Tibial nerve (tissue), 4 donors: ENCODE measurements around the gene MSI2. TPM values are rescaled to one million over a fixed set of nuclear protein-coding genes. Genes with fewer than 3 reads are reported as not detected.

Source experiments
- DNase-seq, 2 donors: peaks; one replicate each; pipeline ENCODE4 v3.0.0-alpha.2; 2019; ENCODE audit warnings: low spot score in 2 of 2
- H3K27ac ChIP-seq, 4 donors: fragments of 200-600 bp; sonication (generic) in 3 of 4; one replicate each; pipeline ENCODE4 v1.5.1; 2017 to 2019; ENCODE audit warnings: mild to moderate bottlenecking in 1 of 4
- H3K27me3 ChIP-seq, 2 donors: fragments of 200-600 bp; sonication (generic) in 1 of 2; one replicate each; pipeline versions ENCODE4 v1.5.1 to v1.6.0; 2017 to 2019
- H3K36me3 ChIP-seq, 3 donors: fragments of 200-600 bp; sonication (generic); one replicate each; pipeline ENCODE4 v1.5.1; 2018 to 2019
- H3K4me1 ChIP-seq, 4 donors: fragments of 200-600 bp; sonication (generic) in 3 of 4; one replicate each; pipeline ENCODE4 v1.5.1; 2017 to 2019
- H3K4me3 ChIP-seq, 4 donors: fragments of 200-600 bp; sonication (generic) in 3 of 4; one replicate each; pipeline ENCODE4 v1.5.1; 2017 to 2019; ENCODE audit warnings: mild to moderate bottlenecking in 1 of 4, moderate library complexity in 1 of 4
- H3K9me3 ChIP-seq, 4 donors: fragments of 200-600 bp; sonication (generic) in 3 of 4; one replicate each; pipeline ENCODE4 v1.5.1; 2017 to 2019
- EP300 ChIP-seq, 2 donors: sonication (generic); formaldehyde crosslinking; IDR thresholded peaks; one replicate each; pipeline ENCODE4 v1.6.1; 2017; ENCODE audit warnings: antibody characterized with exemption in 2 of 2, mild to moderate bottlenecking in 1 of 2
- POLR2A ChIP-seq, 2 donors: fragments of 450-650 bp; IDR thresholded peaks; one replicate each; pipeline ENCODE4 v1.6.1; 2017; ENCODE audit warnings: antibody characterized with exemption in 2 of 2, mild to moderate bottlenecking in 2 of 2, moderate library complexity in 2 of 2
- WGBS, 2 donors: methylation state at CpG; one replicate each; pipeline ENCODE4 v1.1.5; 2018; 5-methylcytosine and 5-hydroxymethylcytosine counted together
- total RNA-seq, 4 donors: library from RNA; depleted of rRNA; stranded (reverse); fragments of >200 nt; gene quantifications; one replicate each; pipeline ENCODE4 v1.1.0, GENCODE V29; 2016
- TF ChIP-seq, protein P1 (sequence below), 5 experiments: fragments of 200-600 bp in 3 of 5; fragments of 450-650 bp in 2 of 5; sonication (generic) in 3 of 5; IDR thresholded peaks; one replicate each; pipeline ENCODE4 v1.5.1; 2016 to 2019; ENCODE audit warnings: antibody characterized with exemption in 5 of 5, mild to moderate bottlenecking in 3 of 5, moderate library complexity in 2 of 5

The MSI2 gene
- total RNA-seq, 4 donors from 2014 or later = 11.5 to 18.3 (median 14.2) TPM

DNA sequence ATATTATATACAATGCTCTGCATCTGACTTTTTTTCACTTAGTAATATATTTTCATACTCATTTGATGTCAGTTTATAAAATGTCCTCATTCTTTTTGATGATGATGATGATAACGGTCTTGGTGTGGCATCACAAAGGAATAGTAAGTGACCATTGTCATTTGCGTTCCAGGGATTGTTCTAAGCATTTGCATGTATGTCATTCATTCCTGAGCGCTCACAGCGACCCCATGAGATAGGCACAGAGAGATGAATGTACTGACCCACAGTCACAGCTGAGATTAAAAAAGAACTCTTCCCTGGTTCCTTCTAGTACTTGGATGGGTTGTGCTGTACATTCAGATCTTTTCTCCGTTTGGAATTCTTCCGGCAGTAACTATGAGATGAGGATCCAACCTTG is 21.2 kb upstream of the MSI2 start:
- TF ChIP-seq, protein P1, sequence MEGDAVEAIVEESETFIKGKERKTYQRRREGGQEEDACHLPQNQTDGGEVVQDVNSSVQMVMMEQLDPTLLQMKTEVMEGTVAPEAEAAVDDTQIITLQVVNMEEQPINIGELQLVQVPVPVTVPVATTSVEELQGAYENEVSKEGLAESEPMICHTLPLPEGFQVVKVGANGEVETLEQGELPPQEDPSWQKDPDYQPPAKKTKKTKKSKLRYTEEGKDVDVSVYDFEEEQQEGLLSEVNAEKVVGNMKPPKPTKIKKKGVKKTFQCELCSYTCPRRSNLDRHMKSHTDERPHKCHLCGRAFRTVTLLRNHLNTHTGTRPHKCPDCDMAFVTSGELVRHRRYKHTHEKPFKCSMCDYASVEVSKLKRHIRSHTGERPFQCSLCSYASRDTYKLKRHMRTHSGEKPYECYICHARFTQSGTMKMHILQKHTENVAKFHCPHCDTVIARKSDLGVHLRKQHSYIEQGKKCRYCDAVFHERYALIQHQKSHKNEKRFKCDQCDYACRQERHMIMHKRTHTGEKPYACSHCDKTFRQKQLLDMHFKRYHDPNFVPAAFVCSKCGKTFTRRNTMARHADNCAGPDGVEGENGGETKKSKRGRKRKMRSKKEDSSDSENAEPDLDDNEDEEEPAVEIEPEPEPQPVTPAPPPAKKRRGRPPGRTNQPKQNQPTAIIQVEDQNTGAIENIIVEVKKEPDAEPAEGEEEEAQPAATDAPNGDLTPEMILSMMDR (IDR thresholded peaks at IDR 0.05) = no peak
- TF ChIP-seq POLR2A (IDR thresholded peaks at IDR 0.05) (no peak), EP300 (IDR thresholded peaks at IDR 0.05) (no peak)
- Histone ChIP-seq H3K4me3 (no peak overlapping the region), H3K36me3 (no peaks in the 10 kb centered on the region), H3K27ac (no peak overlapping the region), H3K9me3 (no peaks in the 10 kb centered on the region), H3K4me1 (no peaks in the 10 kb centered on the region), H3K27me3 (peaks cover 0 to 6% of the 10 kb centered on the region in 2 donors)
- DNase-seq = no peak
- WGBS, 2 donors = 82 to 86% methylated on average over 6 of the region's 6 CpGs

DNA sequence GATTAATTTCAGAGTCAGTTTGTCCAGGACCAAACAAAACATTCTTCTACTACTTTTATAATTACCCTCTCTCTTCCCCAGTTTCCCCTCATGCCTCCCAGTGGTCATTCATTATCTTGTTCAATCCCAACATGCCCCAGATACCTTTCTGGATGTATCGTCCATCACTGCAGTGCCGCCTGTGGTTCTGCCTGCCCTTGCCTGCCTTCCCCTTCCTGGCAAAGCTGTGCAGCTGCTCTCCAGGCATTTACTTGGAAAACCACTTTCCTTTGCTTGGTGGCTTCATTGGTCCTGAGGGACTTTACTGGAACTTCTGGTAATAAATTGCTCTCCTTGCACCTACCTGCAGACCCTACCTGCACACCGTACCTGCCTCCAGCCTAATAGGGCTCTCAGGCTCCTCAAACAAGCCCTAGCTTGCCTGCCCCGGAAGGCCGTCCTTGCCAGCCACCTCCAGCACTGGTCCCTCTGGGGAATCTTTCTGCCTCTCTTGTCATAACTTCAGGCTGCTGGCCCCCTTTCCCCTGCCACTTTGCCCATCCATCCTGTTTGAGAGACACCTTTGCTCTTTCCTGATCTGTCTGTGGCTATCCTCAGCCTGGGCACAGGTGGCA is 19.5 kb upstream of the MSI2 start:
- WGBS, 2 donors = 92% methylated on average over 5 of the region's 5 CpGs
- Histone ChIP-seq H3K4me1 (no peaks in the 10 kb centered on the region), H3K27ac (no peak overlapping the region), H3K9me3 (no peaks in the 10 kb centered on the region), H3K36me3 (no peaks in the 10 kb centered on the region), H3K27me3 (peaks cover 0 to 6% of the 10 kb centered on the region in 2 donors), H3K4me3 (no peak overlapping the region)
- TF ChIP-seq EP300 (IDR thresholded peaks at IDR 0.05) (no peak), POLR2A (IDR thresholded peaks at IDR 0.05) (no peak)
- TF ChIP-seq, protein P1 (IDR thresholded peaks at IDR 0.05) = no peak
- no peak for DNase-seq

DNA sequence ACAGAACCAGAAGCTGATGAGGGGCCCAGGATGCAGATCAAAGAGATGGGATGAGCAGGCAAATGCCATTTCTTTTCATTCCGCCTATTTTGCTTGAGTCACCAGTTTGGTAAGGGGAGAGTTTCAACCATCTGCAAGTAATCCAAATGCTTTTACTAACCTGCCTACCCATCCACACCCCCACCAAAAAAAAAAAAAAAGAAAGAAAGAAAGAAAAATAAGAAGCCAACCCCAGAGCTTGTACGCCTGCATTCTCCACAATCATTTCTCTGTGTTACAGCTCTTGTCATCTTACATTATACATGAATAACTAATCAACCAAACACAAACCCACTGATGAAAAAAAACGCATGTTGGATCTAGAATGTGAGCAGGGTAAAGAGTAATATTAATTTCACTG is 15.7 kb upstream of the MSI2 start:
- Histone ChIP-seq H3K36me3 (no peaks in the 10 kb centered on the region), H3K4me1 (no peaks in the 10 kb centered on the region), H3K4me3 (no peak overlapping the region), H3K9me3 (no peaks in the 10 kb centered on the region), H3K27ac (no peak overlapping the region), H3K27me3 (peaks cover 0 to 6% of the 10 kb centered on the region in 2 donors)
- TF ChIP-seq, protein P1 (IDR thresholded peaks at IDR 0.05) = no peak
- TF ChIP-seq EP300 (IDR thresholded peaks at IDR 0.05) (no peak), POLR2A (IDR thresholded peaks at IDR 0.05) (no peak)
- no peak for DNase-seq
- 72 to 77% methylated on average over 3 of the region's 3 CpGs for WGBS, 2 donors

DNA sequence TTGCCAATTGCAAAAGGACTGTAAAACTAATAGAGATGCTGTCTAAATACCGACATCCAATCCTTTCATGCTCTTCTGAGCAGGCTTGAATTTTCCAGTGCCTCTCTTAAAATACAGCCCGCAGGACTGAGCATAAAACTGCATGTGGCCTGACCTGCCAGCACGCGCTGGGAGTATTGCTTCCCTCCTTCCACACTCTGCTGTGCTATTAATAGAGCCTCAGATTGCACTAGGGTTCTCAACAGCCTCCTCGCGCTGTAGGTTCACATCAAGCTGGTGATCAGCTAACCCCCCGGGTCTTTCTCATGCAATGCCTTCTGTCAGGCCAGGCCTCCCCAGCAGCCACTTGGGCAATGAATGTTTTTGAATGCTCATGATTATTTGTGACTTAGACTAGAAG is 14.2 kb upstream of the MSI2 start:
- Histone ChIP-seq H3K4me3 (no peak overlapping the region), H3K4me1 (no peaks in the 10 kb centered on the region), H3K36me3 (no peaks in the 10 kb centered on the region), H3K27me3 (peaks cover 0 to under 1% of the 10 kb centered on the region in 2 donors), H3K27ac (no peak overlapping the region), H3K9me3 (no peaks in the 10 kb centered on the region)
- no peak for DNase-seq
- no peak for TF ChIP-seq POLR2A (IDR thresholded peaks at IDR 0.05)
- TF ChIP-seq, protein P1 (IDR thresholded peaks at IDR 0.05) = no peak
- no peak for TF ChIP-seq EP300 (IDR thresholded peaks at IDR 0.05)
- 53 to 55% methylated on average over 7 of the region's 7 CpGs for WGBS, 2 donors

DNA sequence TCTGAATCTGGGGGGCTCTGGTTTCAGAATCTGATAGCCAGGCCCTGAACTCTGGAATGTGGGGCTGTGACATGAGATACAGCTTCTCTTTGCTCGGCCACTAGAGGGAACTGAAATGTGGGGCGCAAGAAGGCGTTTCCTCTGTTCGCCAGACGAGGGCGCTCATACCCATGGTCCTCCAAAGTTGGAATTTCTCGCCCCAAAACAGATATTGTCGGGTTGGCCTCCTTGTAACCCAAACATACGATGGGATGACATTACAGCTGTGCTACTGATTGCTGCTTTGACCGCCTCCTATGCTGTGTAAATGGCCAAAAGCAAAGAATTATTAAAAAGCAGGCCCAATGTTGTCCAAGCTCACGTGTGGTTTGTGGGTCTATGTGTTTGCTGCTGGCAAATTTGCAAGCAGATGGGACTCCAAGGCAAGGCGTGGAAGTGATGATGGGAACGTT is 13.1 kb upstream of the MSI2 start:
- no peaks in the 10 kb centered on the region for H3K9me3 ChIP-seq
- TF ChIP-seq, protein P1 (IDR thresholded peaks at IDR 0.05) = peak; percentile 97 to 98 (median 97)
- TF ChIP-seq POLR2A (IDR thresholded peaks at IDR 0.05) (no peak), EP300 (IDR thresholded peaks at IDR 0.05) (peak in 1 of 2 donors; percentile 49)
- no peaks in the 10 kb centered on the region for H3K27me3 ChIP-seq
- H3K36me3 ChIP-seq = no peaks in the 10 kb centered on the region
- no peak overlapping the region for H3K27ac ChIP-seq
- H3K4me3 ChIP-seq = no peak overlapping the region
- WGBS, 2 donors = 20 to 23% methylated on average over 13 of the region's 13 CpGs
- DNase-seq = peak; percentile 40 to 73
- no peaks in the 10 kb centered on the region for H3K4me1 ChIP-seq
